CD4-positive, alpha-beta T cell (primary cell): Measurements from ENCODE around the gene GFOD1. TPM values are rescaled to one million over a fixed set of nuclear protein-coding genes. Genes with fewer than 3 reads are reported as not detected.
"Not testable (repeated sequence)": the region's sequence is repeated elsewhere in the genome, so short reads cannot be mapped to it uniquely, and the experiment has no call there.

Experiments
- ATAC-seq: fragments of 200-7000 bp; cut with Tn5 transposase; one replicate; pipeline ENCODE4 v1.10.0; 2022; ENCODE audit warnings: mild to moderate bottlenecking; ENCODE audit not compliant: poor library complexity
- CTCF ChIA-PET: fragments of 350-600 bp; sonication (Branson Sonifier 250); formaldehyde crosslinking; loops from one replicate; lab custom pipeline; 2021; ENCODE audit warnings: antibody characterized with exemption, inconsistent platforms; lab: Charles Lee
- POLR2A ChIA-PET: fragments of 350-600 bp; sonication (Branson Sonifier 250); formaldehyde crosslinking; loops from one replicate; lab custom pipeline; 2021; ENCODE audit warnings: antibody characterized with exemption, inconsistent platforms; lab: Charles Lee
- DNase-seq, 14 experiments: peaks; one replicate each; pipeline ENCODE4 v3.0.0-alpha.2; 2013 to 2020; ENCODE audit warnings: mixed read lengths in 2 of 14
- H3K27ac ChIP-seq, 2 donors: one replicate each; pipeline versions ENCODE4 v1.5.1 to v1.7.0; 2013; ENCODE audit warnings: low read length in 2 of 2, low read depth in 1 of 2, mild to moderate bottlenecking in 1 of 2
- H3K27me3 ChIP-seq, 2 experiments: 1 replicate in 1 of 2; 2 replicates in 1 of 2; pipeline versions ENCODE4 v1.6.1 to v1.7.0; 2013; ENCODE audit warnings: low read length in 2 of 2, control low read depth in 1 of 2, mild to moderate bottlenecking in 1 of 2, moderate library complexity in 1 of 2; ENCODE audit not compliant: insufficient read depth in 2 of 2, control insufficient read depth in 1 of 2
- H3K36me3 ChIP-seq: one replicate; pipeline ENCODE4 v1.6.1; 2013; ENCODE audit warnings: low read length, control low read depth; ENCODE audit not compliant: insufficient read depth
- H3K4me1 ChIP-seq: one replicate; pipeline ENCODE4 v1.6.1; 2013; ENCODE audit warnings: low read length, control low read depth; ENCODE audit not compliant: insufficient read depth
- H3K4me3 ChIP-seq: one replicate; pipeline ENCODE4 v1.5.1; 2013; ENCODE audit warnings: mild to moderate bottlenecking, low read length, moderate library complexity
- H3K9me3 ChIP-seq, 2 experiments: 1 replicate in 1 of 2; 2 replicates in 1 of 2; pipeline versions ENCODE4 v1.6.1 to v1.7.0; 2013; ENCODE audit warnings: low read length in 2 of 2, mild to moderate bottlenecking in 2 of 2, control low read depth in 1 of 2, moderate library complexity in 1 of 2; ENCODE audit not compliant: control insufficient read depth in 1 of 2, insufficient read depth in 1 of 2
- H3K27ac Mint-ChIP-seq: one replicate; pipeline ENCODE4 v1.8.0; 2020; ENCODE audit warnings: mixed read lengths
- H3K27me3 Mint-ChIP-seq: one replicate; pipeline ENCODE4 v1.8.0; 2021; ENCODE audit warnings: mixed read lengths
- H3K36me3 Mint-ChIP-seq: one replicate; pipeline ENCODE4 v1.8.0; 2021; ENCODE audit warnings: low read depth, mixed read lengths
- H3K4me1 Mint-ChIP-seq: one replicate; pipeline ENCODE4 v1.8.0; 2021; ENCODE audit warnings: low read depth, mixed read lengths
- H3K4me3 Mint-ChIP-seq: one replicate; pipeline ENCODE4 v1.8.0; 2020; ENCODE audit warnings: mild to moderate bottlenecking, mixed read lengths
- H3K9me3 Mint-ChIP-seq: one replicate; pipeline ENCODE4 v1.8.0; 2020; ENCODE audit warnings: mixed read lengths
- CTCF ChIP-seq: fragments of 200-600 bp; IDR thresholded peaks from one replicate; pipeline ENCODE4 v1.8.0; 2022; ENCODE audit warnings: antibody characterized with exemption, mild to moderate bottlenecking
- intact Hi-C, 2 experiments: fragments of 100-400 bp; cut with DNase I in 1 of 2; cut with micrococcal nuclease in 1 of 2; formaldehyde crosslinking; loops; one replicate each; pipeline versions ENCODE4 v1.15.1 to v1.9.0; 2023 to 2025; cut with DNase I, micrococcal nuclease
- total RNA-seq, 174 experiments: library from RNA in 2 of 174; stranded (reverse) in 2 of 174; gene quantifications; one replicate each; pipeline ENCODE4 v1.2.3 and lab custom pipeline; 2021 to 2026

The GFOD1 gene
- total RNA-seq, 2 experiments from 2014 or later: 1.3 to 2.0 TPM

DNA sequence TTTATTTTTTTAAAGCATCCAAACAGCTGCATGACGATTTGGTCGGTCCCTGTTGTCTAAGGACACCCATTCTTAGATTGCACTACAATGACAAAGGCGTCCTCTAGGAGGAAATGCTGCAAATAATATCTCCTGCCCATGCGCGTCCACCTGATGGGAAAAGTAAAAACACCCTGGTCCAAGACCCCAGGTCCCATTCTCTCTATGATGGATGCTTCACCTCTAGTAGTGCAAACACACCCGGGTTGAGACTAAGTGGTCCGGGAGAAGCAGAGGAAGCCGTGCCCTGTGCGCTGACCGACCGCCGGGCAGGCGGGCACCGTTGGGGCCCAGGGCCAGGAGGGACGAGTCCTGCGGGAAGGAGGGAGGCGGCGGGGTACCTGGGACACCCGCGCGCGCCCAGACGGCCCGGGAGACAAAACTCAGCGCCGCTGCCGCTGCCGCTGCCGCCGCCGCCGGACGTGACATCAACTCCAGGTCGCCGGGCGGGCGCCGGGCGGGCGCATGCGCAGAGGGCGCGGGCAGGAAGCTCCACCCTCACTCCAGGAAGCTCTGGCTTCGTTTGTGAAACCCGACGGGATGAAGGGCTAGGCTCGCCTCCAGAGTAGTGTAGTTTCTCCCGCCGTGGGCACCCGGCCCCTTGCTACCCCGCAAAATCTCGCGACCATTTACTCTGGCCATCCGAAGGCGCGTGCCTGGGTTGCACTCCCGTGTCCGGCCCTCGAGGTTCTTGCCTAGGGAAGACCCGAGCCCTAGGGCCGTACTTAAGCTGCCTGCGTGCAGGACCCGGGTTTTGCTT lies 159.1 kb downstream of the GFOD1 start, which contains the start of gene TBC1D7:
Gene TBC1D7 (minus strand): TSS at position 462 of the 799 bp plus-strand sequence. CDS start 1,639 bp downstream, outside the sequence.
- no peak for TF ChIP-seq CTCF
- H3K36me3 ChIP-seq: peaks cover 18% of the 10 kb centered on the region
- H3K4me1 ChIP-seq: peaks cover 13% of the 10 kb centered on the region
- H3K4me3 ChIP-seq: peak within 1 kb of the TSS; percentile 91
- no peaks in the 10 kb centered on the region for H3K27me3 Mint-ChIP-seq
- peak within 1 kb of the TSS; percentile 99 for H3K27ac Mint-ChIP-seq
- peaks cover 38% of the 10 kb centered on the region for H3K4me1 Mint-ChIP-seq
- peak; percentile 87 for ATAC-seq
- H3K36me3 Mint-ChIP-seq: peaks cover 44% of the 10 kb centered on the region
- H3K27ac ChIP-seq: peak within 1 kb of the TSS; percentile 88 to 95
- DNase-seq: peak; percentile 85 to 97 (median 92)
- POLR2A ChIA-PET: interaction anchor here (0.9 to 2.9 kb wide), 15 partner anchors 9 to 486 kb away, joined by 3 to 27 read pairs (median 4); partner anchors contain the start of genes GFOD1, MCUR1, NOL7 and SIRT5
- H3K27me3 ChIP-seq: no peaks in the 10 kb centered on the region
- CTCF ChIA-PET: interaction anchor here (0.8 to 1.9 kb wide), 3 partner anchors 9 to 287 kb away, joined by 4 to 9 read pairs (median 9); partner anchors contain the start of genes NOL7 and SIRT5
- peak within 1 kb of the TSS; percentile 97 for H3K4me3 Mint-ChIP-seq
- intact Hi-C loops: loop anchor here (2.0 to 10.0 kb wide), 6 partner anchors 247 to 1783 kb away; partner anchors contain the start of genes RANBP9 (in 2 of the 2), HIVEP1 (in 1 of the 2), NOL7 (in 1 of the 2) and SIRT5 (in 1 of the 2)
- no peaks in the 10 kb centered on the region for H3K9me3 Mint-ChIP-seq
- no peaks in the 10 kb centered on the region for H3K9me3 ChIP-seq

DNA sequence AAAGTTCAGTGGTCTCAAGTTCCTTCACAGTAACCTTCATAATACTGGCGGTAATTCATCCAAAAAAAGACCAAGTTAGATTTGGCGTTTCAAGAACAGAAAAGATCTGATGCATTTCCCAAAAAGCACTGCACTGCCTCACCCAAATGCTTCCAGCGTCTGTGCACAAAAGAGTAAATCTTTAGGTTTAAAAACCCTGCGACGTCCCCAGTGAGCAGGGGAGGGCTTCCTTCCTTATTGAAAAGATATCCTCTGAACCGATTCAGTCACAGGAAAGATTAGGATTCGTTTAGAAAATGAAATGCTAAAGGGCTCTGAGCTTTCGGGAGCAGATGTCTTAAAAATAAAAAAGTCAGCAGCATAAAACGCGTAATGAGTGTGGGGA lies 159.7 kb downstream of the GFOD1 start:
- H3K27me3 Mint-ChIP-seq: no peaks in the 10 kb centered on the region
- CTCF ChIA-PET: interaction anchor here (1.7 kb wide), 1 partner anchor 288 kb away, joined by 9 read pairs; the partner anchor contains the start of gene NOL7
- POLR2A ChIA-PET: interaction anchor here (0.6 to 2.9 kb wide), 9 partner anchors 8 to 486 kb away, joined by 3 to 27 read pairs (median 4); partner anchors contain the start of genes GFOD1, MCUR1, NOL7 and SIRT5
- H3K4me3 Mint-ChIP-seq: peak overlapping the region; percentile 97
- peak; percentile 11 for ATAC-seq
- H3K9me3 Mint-ChIP-seq: no peaks in the 10 kb centered on the region
- intact Hi-C loops: loop anchor here (2.0 to 10.0 kb wide), 6 partner anchors 247 to 1783 kb away; partner anchors contain the start of genes RANBP9 (in 2 of the 2), HIVEP1 (in 1 of the 2), NOL7 (in 1 of the 2) and SIRT5 (in 1 of the 2)
- H3K27ac Mint-ChIP-seq: peak overlapping the region; percentile 99
- H3K27me3 ChIP-seq: no peaks in the 10 kb centered on the region
- no peak for TF ChIP-seq CTCF
- peaks cover 13% of the 10 kb centered on the region for H3K4me1 ChIP-seq
- H3K4me3 ChIP-seq: peak overlapping the region; percentile 91
- H3K4me1 Mint-ChIP-seq: peaks cover 38% of the 10 kb centered on the region
- peaks cover 21% of the 10 kb centered on the region for H3K36me3 ChIP-seq
- H3K27ac ChIP-seq: peak overlapping the region; percentile 88 to 95
- peak in 2 of 14 experiments; percentile 18 to 26 for DNase-seq
- H3K36me3 Mint-ChIP-seq: peaks cover 47% of the 10 kb centered on the region
- no peaks in the 10 kb centered on the region for H3K9me3 ChIP-seq

DNA sequence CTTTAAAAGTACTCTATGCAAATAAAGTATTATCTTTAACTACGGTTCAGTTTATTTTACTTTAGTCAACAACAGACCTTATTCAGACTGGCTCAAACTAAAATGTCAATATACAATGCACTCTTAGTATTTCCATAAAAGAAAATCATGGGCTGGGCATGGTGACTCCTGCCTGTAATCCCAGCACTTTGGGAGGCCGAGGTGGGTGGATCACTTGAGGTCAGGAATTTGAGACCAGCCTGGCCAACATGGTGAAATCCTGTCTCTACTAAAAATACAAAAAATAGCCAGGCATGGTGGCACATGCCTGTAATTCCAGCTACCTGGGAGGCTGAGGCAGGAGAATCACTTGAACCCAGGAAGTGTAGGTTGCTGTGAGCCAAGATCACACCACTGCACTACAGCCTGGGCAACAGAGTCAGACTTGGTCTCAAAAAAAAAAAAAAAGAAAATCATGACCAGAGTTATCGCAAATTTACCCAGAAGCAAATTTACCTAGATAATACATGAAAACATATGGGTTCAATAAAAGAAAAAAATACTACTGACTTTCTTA lies 161.3 kb downstream of the GFOD1 start:
- CTCF ChIA-PET, ATAC-seq, H3K27me3 ChIP-seq, H3K4me3 Mint-ChIP-seq, H3K4me3 ChIP-seq, POLR2A ChIA-PET, H3K27ac Mint-ChIP-seq, H3K9me3 ChIP-seq, H3K27me3 Mint-ChIP-seq, H3K9me3 Mint-ChIP-seq, DNase-seq, H3K27ac ChIP-seq: not testable (repeated sequence)
- intact Hi-C loops: loop anchor here (5.0 to 10.0 kb wide), 5 partner anchors 286 to 1781 kb away; partner anchors contain the start of genes RANBP9 (in 2 of the 2), HIVEP1 (in 1 of the 2) and NOL7 (in 1 of the 2)
- Mint-ChIP-seq H3K36me3 (peaks cover 60% of the 10 kb centered on the region), H3K4me1 (peaks cover 31% of the 10 kb centered on the region)
- H3K36me3 ChIP-seq: peaks cover 31% of the 10 kb centered on the region
- H3K4me1 ChIP-seq: peaks cover 13% of the 10 kb centered on the region
